Measurements from ENCODE around the gene DNAJB7.

DNA sequence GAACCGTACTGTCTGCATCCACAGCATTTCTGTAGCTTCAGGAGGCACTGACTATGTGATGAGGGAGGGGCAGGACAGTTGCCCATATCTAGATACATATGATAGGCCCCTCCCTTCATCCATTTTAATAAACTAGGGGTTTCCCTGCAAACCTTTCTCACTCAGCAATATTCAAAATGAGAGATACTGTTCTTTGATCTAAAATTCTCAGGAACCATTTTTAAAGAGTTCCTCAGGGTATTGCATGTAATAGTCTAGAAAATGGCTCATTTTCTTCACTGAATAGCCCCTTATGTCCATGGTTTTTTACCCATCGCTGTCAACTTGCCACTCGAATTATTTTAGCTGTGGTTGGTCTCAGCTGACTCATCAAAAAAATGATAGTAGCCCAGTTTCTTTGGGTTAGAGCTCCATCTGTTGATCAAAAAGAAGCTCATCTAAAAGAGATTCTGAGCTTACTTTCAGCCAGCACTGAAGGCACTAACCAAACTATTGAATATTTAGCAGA is 37.0 kb upstream of the DNAJB7 start:
- TF ChIP-seq, protein P1, sequence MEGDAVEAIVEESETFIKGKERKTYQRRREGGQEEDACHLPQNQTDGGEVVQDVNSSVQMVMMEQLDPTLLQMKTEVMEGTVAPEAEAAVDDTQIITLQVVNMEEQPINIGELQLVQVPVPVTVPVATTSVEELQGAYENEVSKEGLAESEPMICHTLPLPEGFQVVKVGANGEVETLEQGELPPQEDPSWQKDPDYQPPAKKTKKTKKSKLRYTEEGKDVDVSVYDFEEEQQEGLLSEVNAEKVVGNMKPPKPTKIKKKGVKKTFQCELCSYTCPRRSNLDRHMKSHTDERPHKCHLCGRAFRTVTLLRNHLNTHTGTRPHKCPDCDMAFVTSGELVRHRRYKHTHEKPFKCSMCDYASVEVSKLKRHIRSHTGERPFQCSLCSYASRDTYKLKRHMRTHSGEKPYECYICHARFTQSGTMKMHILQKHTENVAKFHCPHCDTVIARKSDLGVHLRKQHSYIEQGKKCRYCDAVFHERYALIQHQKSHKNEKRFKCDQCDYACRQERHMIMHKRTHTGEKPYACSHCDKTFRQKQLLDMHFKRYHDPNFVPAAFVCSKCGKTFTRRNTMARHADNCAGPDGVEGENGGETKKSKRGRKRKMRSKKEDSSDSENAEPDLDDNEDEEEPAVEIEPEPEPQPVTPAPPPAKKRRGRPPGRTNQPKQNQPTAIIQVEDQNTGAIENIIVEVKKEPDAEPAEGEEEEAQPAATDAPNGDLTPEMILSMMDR (IDR thresholded peaks at IDR 0.05), result peak; percentile 22 to 72 (median 55)
- no peak for TF ChIP-seq POLR2A (IDR thresholded peaks at IDR 0.05)

Measured in uterus (tissue), 2 donors.